ENCODE data around the gene KRT222.

DNA sequence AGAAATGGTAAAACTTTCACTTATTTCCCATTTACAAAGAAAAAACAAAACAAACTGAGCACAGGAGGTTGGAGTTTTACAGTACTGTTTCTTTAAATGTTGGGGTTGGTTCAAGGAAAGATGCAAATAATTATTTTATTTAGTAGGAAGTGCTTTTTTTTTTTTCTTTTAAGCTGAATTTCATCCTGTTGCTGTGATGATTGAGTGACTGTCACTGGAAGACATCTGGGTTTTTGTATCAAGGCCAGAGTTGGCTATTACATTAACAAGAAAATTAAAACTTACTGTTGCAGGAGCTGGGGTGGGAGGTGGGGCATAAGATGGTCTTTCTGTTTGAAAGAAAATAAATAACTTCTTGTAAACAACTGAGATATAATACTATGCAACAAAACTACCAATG is 19.7 kb downstream of the KRT222 start:
- TF ChIP-seq, protein P1, sequence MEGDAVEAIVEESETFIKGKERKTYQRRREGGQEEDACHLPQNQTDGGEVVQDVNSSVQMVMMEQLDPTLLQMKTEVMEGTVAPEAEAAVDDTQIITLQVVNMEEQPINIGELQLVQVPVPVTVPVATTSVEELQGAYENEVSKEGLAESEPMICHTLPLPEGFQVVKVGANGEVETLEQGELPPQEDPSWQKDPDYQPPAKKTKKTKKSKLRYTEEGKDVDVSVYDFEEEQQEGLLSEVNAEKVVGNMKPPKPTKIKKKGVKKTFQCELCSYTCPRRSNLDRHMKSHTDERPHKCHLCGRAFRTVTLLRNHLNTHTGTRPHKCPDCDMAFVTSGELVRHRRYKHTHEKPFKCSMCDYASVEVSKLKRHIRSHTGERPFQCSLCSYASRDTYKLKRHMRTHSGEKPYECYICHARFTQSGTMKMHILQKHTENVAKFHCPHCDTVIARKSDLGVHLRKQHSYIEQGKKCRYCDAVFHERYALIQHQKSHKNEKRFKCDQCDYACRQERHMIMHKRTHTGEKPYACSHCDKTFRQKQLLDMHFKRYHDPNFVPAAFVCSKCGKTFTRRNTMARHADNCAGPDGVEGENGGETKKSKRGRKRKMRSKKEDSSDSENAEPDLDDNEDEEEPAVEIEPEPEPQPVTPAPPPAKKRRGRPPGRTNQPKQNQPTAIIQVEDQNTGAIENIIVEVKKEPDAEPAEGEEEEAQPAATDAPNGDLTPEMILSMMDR (IDR thresholded peaks at IDR 0.05), result no peak
- no peak for TF ChIP-seq ZFX (IDR thresholded peaks at IDR 0.05; ENCODE audit: borderline replicate concordance)

Measured in 22Rv1 (cell line).